VCaP (cell line): ENCODE results near the gene AKT2.

Experiments used
- H3K27ac ChIP-seq: fragments of 450-650 bp; 2 replicates; pipeline ENCODE4 v1.5.1; 2017
- CTCF ChIP-seq: fragments of 450-650 bp; conservative IDR thresholded peaks from 2 replicates; pipeline ENCODE4 v1.5.1; 2017; ENCODE audit warnings: mild to moderate bottlenecking, moderate library complexity

The AKT2 gene

GRCh38 chr19:40247735-40248262, 37.3 kb downstream of the AKT2 start:
- no peak for TF ChIP-seq CTCF
- H3K27ac ChIP-seq, result peak overlapping the region; percentile 58

- TF ChIP-seq CTCF, result no peak
- peak overlapping the region; percentile 58; the same call in 1 of the 2 replicates for H3K27ac ChIP-seq
Measured at GRCh38 chr19:40247178-40247577, 38.0 kb downstream of the AKT2 start.

GRCh38 chr19:40246292-40247073, 38.7 kb downstream of the AKT2 start:
- no peak for TF ChIP-seq CTCF
- peak overlapping the region; percentile 58; the same call in 1 of the 2 replicates for H3K27ac ChIP-seq

GRCh38 chr19:40245506-40246128, 39.5 kb downstream of the AKT2 start:
- no peak for TF ChIP-seq CTCF
- H3K27ac ChIP-seq, result no peak overlapping the region

GRCh38 chr19:40244579-40245317, 40.4 kb downstream of the AKT2 start:
- TF ChIP-seq CTCF, result no peak
- H3K27ac ChIP-seq, result no peak overlapping the region

GRCh38 chr19:40243181-40243580, 42.0 kb downstream of the AKT2 start:
- H3K27ac ChIP-seq, result no peak overlapping the region
- no peak for TF ChIP-seq CTCF

- TF ChIP-seq CTCF, result no peak
- H3K27ac ChIP-seq, result no peak overlapping the region
Measured at GRCh38 chr19:40242480-40242879, 42.7 kb downstream of the AKT2 start.
